Fibroblast of skin of abdomen (primary cell): ENCODE results near the gene TXN2.
A peak's percentile ranks its signal among the peaks of the same experiment; 100 is the strongest.

Source experiments
- DNase-seq: peaks from one replicate; pipeline ENCODE4 v3.0.0-alpha.2; 2013

The TXN2 gene

DNA sequence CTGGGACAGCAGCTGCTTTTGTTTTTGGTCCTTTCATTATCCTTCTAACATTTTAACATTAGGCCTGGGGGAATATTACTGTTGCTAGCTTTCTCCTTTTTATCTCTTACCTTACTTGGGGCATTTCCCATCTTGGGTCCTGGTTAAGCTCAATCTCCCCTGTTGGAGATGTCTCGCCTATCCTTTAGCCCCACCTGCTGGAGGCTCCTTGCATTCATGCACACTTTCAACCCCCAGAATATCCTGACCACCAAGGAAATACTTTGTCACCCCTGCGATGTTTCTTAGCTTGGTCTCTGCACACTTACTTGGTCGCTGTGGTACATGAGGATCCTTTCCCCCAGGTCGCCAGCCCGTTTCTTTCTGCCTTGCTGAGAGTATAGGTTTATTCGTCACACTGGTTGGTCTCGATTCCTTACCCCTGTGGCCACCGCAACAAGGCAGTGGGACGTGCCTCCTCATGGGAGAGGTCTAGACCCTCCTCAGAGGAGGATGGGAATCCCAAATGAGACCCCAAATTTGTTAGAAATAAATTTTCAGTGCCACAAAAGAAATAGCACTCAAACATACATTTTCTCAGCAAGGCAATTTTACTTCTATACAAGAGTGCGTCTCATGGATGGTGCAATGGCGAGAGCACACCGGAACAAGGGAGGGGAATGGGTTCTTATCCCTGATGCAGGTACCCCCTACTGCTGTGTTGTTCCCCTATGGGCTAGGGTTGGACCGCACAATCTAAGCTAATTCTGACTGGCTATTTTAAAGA lies 5.4 kb upstream of the TXN2 start:
- peak; percentile 54 for DNase-seq

DNA sequence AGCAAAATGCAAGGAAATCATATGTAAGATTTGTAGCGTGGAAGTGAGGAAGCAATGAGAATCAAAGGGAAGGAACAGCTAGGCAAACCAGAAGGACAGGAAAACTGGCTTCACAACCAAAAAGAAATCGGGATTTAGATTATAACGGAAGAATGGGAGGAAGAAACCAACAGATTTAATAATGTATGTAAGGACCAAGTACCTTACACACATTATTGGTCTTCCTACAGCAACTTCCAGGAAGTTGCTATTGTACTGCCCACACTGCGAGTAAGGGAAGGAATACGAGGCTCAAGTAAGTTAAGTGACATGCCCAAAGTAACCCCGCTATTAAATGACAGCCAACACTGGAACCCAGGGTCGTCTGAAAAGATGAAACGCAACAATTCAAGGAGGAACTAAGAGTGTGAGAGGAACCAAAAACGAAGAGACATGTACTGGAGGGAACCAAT lies 473 bp downstream of the TXN2 start:
- DNase-seq, result no peak

DNA sequence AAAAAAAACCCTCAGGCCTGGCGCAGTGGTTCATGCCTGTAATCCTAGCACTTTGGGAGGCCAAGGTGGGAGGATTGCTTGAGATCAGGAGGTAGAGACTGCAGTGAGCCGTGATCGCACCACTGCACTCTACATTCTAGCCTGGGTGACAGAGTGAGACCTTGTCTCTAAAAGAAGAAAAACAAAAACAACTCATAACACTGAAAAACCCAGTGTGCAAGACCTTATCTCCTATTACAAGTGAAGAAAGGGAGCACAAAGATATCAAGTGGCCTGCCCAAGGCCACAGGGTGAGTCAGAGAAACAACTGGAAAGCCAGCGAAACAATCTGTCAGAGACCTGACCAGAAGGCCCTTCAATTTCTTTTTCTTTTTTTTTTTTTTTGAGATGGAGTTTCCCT lies 2.5 kb downstream of the TXN2 start:
- no peak for DNase-seq

DNA sequence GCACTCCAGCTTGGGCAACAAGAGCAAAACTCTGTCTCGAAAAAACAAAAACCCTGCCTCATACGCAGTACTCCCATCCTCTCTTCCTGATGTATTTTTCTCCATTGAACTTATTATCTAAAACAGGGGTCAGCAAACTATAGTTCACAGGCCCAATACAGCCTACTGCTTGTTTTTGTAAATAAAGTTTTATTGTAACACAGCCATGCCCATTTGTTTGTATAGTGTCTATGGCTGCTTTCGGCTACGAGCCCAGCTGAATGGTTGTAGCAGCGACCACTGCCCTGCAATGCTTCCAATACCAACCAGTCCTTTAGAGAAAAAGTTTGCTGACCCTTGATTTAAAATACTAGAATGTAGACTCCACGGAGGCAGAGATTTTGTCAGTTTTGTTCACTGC lies 6.1 kb downstream of the TXN2 start:
- DNase-seq, result no peak

DNA sequence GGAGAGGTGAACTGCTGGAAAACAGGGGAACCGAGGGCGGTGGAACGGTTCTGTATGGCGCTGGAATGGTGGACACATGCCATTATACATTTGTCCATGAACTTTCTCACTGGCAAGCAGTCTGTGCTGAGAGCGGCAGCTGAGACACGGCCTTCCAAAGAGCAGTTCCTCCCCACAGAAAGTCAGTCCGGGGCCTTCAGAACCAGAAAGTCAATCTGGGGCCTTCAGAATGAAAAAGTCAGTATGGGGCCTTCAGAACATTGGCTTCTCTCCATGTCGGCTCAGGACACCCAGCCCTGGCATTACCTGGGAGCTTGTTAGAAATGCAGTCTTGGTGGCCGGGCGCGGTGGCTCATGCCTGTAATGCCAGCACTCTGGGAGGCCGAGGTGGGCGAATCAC lies 8.8 kb downstream of the TXN2 start:
- DNase-seq, result no peak

DNA sequence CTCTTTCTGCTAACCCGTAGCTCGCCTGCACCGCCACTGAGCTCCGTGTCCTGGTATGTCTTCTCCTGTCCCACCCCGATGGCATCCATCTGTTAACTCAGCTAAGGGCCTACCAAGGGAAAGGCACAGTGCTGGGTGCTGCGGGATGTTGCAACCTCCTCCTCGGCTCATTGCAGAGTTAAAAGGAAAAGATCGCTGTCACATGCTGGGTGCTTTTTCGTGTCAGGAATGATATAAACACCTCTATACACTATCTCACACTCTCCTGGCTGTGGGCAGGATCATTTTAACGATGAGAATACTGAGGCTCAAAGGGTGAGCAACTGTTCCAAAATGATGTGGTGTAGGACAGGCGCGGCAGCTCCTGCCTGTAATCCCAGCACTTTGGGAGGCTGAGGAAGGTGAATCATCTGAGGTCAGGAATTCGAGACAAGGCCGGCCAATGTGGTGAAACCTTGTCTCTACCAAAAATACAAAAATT lies 10.1 kb downstream of the TXN2 start:
- peak; percentile 48 for DNase-seq

DNA sequence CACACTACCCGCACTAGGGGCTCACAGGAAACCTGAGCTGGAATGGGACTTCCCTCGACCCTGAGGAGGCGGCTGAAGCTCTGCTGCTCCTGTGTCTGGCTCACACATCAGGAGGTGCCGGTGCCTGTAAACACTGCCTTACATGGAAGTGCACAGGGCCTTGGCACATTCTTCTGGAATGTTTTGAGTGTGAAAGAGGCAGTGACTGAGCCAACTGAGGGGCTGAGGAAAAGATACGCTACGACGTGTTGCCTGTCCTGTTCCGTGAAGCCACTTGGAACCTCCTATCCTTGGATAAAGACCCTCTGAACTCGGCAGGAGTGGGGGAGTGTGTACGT lies 10.5 kb downstream of the TXN2 start:
- peak; percentile 41 for DNase-seq

DNA sequence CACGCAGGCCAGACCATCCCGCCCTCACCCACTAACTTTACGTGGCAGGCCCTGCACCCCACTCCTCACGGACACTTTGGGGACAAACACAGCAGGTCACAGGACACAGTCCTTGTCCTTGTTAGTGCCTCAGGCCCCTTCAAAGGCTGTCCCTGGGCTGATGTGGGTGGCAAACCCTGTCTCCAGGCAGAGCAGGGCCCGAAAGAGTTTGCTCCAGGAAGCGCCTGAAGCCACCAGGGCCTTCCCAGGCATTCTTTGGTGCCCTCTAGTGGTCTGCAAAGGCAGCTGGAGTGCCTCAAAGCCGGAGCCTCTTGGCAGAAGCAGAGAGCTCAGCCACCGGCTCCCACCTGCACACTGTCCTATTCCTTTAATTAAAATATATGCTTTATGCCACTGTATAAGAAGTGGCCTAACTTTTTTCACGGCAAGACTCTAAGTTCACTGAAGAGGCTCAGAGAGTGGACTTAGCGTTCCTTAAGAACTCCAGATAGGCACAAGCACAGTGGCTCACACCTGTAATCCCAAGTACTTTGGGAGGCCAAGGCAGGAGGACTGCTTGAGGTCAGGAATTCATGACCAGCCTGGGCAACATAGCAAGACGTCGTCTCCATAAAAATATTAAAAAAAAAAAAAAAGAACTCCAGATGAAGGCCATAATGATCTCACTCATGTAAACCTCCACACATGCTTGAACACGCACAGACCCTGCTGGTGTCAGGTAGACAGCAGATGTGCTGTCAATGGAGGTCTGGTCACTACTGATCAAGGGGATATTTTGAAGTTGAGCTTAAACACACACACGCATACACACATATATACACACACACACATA lies 11.1 kb downstream of the TXN2 start:
- peak; percentile 85 for DNase-seq

DNA sequence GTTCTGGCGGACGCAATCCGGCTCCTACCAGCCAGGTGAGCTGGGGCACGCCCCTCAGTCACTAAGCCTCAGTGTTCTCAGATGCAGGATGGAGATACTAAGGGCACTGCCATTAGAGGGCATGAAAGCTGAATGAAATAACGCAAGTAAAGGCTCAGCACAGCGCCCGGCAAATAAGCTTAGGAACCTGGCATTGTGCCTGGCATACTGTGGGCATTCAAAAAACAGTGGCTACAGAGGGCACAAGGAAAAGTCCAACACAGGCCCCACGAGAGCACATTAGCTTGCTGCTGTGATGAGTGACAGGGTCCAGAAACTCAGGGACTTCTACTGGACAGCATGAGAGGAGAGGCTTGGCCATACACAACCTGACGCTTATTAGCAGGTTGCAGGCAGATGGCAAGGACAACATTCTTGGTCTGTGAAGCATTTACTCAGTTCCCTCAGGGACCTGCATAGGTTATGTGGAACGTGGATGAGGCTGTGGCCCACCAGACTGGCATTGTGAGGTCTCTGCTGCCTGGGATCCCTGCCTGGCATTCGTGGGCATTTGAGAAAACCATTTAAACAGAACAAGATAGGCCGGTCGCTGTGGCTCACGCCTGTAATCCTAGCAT lies 12.2 kb downstream of the TXN2 start:
- DNase-seq, result no peak

DNA sequence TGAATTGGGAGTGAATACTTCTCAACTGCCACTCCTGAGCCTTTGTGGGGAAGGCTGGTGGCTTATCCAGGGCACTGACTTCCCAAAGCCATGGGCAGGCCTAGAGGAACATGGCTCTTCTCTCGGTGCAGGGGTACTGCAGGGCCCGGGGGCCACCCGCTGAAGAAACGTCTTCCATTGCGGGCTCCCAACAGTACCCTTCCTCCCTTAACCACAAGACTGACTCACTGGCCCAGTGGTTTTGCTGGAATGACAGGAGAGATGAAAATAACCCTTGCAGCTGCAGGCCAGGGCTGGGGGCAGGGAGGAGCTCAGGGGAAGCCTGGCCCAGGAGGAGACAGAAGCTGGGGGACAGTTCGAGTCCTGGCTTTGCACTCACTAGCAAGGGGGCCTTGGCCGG lies 13.5 kb downstream of the TXN2 start:
- DNase-seq, result peak; percentile 98

DNA sequence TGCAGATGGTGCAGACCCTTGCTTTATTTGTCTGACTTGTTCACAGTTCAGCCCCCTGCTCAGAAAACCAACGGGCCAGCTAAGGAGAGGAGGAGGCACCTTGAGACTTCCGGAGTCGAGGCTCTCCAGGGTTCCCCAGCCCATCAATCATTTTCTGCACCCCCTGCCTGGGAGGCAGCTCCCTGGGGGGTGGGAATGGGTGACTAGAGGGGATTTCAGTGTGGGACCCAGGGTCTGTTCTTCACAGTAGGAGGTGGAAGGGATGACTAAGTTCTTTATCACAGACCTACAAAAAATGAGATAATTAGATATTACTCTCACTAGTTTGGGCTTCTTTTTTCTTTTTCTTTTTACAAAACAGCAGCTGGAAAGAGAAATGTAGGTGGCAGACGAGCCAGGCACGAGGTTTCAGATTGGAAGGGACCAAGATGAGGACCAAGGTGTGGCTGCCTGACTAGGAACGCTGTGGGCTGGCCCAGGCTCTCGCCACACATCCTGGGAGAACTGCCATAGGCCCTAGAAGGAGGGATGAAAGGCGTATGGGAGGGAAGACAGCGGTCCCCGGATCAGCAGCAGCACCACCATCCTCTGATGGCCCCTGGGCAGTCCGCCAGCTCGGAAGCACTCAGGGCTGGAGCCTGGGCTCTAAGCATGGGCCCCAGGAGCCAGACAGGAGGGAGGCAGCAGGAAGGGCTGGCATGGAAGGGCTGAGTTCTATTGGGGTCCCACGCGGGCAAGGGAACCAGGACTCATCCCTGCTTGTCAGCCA lies 14.2 kb downstream of the TXN2 start:
- DNase-seq, result peak; percentile 91

DNA sequence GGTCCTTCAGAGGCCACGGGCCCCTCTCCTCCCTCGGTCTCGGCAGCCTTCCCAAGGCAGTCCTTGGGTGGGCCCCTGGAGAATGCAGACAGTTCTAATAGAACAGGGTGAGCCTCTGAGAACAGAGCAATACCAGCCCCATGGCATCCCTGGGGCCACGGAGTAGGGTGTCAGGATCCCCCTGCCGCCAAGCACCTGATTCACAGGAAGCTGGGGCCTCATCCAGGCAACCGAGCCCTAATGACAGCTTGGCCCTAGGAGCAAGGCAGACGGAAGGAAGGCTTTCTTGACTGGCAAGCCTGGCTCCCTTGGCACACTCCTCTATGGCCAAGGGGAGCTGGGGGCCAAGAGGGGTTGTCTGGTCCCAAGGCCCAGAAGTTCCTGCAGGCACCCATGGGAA lies 15.2 kb downstream of the TXN2 start:
- DNase-seq, result no peak

DNA sequence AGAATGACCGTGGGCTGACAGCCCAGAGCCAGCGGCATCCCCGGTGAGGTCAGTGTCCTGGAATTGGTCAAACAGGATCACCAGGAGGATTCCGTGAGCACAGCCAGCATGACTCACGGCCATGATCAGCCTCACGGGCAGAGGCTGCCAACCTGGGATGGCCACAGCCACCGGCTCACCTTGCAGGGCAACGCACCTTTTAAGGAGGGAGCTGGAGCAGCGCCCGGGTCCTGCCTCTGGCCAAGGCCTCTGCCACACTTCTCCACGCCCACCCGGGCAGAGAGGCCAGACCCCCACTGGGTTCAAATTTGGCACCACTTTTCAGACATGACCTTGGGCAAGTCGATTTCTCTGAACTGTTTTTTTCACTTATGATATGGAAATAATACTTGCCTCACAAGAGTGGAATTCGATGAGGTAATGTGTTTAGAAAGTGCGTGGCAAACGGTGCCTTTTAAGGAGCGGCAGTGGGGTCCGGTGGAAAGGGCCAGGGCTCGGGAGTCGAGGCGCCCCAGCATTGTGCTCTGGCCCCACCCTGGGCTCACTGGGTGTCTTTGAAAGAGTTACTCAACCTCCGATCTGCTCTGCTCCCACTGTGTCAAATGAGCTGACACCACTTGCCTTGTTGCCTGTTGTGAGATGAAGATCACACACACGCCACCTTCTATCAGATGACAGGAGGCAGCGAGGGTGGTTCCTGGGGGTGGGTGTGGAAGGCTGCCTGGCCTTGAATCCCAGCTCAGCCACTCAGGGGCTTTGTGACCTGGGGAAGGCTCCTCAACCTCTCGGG lies 16.0 kb downstream of the TXN2 start:
- peak; percentile 84 for DNase-seq

DNA sequence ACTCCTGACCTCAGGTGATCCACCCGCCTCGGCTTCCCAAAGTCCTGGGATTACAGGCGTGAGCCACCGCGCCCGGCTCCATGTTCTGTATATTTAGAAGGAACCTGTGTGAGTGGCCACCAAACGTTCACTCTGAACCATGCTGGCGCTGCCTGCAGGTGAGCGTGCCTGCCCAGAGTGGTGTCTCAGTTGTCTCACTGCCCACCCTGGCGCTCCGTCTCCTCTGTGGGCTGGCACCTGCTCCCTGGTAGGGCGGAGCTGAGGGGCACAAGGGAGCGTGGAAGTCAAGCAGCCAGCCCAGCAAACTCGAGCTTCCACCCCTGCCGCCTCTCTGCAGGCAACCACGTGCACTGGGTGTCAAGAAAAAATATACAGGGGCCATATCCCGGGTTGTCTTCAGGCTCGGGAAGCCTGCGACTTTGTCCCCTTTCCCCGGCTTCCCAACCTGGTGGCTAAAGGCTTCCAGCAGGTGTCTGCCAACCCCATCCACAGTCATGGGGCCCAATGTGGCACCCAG lies 16.7 kb downstream of the TXN2 start:
- DNase-seq, result no peak

DNA sequence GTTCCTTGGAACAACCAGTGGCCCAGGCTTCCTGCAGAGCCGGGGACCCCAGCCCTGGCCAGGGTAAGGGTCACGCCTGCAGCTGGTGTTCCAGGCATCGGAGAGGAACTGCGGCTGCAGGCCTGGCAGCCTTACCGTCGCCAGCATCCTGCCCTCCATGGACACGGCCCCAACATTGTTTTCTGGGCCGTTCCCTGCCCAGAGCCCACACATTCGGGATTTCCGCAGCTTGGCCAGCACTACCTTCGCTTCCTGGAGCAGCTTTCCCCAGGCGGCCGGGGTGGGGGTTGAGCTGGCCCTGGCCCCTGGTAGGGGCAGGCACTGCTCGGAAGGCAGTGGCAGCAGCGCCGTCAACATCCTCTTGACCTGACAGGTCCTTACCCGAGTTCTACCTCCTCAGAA lies 17.7 kb downstream of the TXN2 start:
- DNase-seq, result no peak

DNA sequence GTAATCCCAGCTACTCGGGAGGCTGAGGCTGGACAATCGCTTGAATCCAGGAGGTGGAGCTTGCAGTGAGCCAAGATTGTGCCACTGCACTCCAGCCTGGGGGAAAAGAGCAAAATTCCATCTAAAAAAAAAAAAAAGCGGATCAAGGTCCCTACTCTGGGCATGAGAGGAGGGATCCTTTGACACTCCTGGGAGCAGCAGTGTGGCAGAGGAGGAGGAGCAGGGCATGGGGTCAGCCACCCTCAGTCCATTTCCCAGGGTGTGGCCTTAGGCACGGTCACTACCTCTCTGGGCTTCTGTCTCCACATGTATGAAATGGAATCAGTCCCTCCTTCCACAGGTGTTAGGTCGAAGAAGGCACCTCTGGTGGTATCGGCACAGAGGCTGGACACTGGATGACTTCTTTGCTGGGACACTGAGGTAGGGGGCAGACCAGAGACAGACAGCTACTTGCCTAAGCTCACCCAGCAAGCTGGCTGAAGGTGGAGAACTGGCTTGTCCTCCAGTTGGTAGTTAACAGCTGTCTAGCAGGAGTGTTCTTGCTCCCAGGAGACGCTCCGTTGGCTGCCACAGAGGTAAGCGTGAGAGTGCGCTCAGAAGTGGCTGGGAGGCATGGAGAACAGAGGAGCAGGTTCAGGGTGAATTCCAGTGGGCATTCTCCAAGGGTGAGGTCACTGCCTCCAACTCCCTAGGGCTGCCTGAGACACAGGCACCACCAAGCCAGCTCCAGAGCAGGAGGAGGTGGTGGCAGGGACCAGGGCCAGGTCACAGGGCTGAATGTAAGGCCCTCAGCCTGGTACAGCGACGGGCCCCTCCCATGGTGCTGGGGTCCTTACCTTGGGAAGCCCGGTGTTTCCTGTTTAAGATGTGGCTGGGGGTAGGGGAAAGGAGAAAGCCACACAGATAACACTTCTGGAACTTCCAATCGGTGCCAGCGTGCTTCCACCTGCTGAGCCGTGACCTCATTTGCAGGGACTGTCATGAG lies 19.5 kb downstream of the TXN2 start:
- peak; percentile 95 for DNase-seq

DNA sequence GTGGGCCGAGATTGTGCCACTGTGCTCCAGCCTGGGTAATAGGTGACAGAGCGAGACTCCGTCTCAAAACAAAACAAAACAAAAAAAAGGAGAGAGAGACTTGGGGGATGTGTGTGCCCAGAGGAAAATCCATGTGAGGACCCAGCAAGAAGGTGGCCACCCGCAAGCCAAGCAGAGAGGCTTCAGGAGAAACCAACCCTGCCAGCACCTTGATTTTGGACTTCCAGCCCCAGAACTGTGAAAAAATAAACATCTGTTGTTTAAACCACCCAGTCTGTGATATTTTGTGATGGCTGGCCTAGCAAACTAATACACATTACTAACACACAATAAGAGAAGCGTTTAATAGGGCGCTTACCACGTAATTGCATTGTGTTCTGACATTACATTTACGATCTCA lies 21.2 kb downstream of the TXN2 start:
- DNase-seq, result no peak

DNA sequence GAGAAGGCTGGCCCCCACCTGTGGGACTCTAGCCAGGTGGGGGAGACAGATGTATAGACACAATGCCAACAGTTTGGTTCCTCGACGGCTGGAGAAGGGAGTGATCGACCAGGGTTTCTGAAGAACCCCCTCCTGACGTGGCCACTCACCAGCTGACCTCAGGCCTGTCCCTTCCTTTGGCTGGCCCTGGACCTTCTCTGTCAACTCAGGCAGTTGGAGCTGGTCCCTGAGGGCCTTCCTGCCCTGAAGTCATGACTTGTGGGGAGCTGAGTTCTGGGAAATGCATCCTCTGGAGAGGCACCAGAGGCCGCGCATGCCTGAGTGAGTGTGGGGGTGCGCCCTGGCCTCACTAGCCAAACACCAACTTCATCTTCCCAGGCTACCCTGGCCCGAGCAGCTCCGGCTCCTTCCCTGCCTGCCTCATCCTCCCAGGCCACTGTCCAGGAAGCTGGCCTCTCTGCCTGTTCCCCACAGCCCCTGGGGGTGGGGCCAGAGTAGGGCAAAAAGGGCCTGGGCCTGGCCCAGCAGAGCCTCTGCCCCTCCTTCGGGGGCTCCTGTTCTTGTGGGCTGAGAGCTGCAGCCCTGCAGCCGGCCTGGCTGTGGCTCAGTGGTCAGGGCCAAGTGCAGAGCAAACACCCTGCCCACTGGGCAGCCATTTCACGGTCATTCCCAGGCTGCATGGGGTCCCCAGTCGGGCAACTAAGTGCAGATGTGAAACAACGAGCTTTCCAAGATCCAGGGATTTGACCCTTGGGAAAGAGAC lies 23.6 kb downstream of the TXN2 start:
- DNase-seq, result peak; percentile 45

DNA sequence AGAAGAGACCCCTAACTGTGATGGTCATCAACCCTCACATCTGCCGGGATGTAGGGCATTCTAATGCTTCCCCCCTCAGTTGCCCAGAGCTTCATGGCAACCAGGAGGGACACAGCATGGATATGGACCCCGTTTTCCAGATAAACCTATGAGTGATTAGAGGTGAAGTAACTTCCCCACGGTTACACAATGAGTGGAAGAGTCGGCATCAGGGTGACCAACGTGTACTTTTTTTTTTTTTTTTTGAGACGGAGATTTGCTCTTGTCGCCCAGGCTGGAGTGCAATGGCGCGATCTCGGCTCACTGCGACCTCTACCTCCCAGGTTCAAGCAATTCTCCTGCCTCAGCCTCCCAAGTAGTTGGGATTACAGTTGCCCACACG lies 25.0 kb downstream of the TXN2 start:
- DNase-seq, result no peak
